NCI-H146 treated with DMSO at 0.1 percent for 48 hours (cell line): ENCODE measurements around the gene HOXA3.

Experiments
- DNase-seq: peaks from one replicate; lab custom pipeline; 2025; ENCODE audit not compliant: unreplicated experiment; lab: John Stamatoyannopoulos, UW

Gene HOXA3

GRCh38 chr7:27168265-27168947 lies 16.0 kb upstream of the HOXA3 start:
- DNase-seq: no peak

DNA sequence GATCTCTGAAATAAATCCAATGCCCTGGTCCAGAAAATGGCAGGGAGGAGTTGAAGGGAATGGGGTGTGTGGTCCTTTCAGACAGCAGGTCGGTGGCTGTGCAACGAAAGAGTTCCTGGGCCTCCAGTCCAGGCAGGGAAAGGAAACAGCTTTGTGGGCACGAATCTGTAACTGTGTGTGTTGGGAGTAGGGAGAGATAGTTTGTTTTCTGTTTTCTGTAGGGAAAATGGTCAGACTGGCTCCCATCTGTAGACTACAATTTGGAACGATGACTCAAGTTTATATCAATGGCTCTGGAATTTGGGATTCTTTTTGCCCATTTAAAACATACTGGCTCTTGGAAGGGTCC lies 15.5 kb upstream of the HOXA3 start:
- no peak for DNase-seq

- no peak for DNase-seq
Measured at GRCh38 chr7:27166531-27167505, 14.4 kb upstream of the HOXA3 start.

- no peak for DNase-seq
Measured at GRCh38 chr7:27165996-27166530, 13.7 kb upstream of the HOXA3 start.

GRCh38 chr7:27165089-27165995 lies 13.0 kb upstream of the HOXA3 start, which contains the start of gene HOXA9:
Gene HOXA9, minus strand, starts transcription at chr7:27165537. Its CDS starts 80 bp downstream, at chr7:27165457.
- DNase-seq: no peak

DNA sequence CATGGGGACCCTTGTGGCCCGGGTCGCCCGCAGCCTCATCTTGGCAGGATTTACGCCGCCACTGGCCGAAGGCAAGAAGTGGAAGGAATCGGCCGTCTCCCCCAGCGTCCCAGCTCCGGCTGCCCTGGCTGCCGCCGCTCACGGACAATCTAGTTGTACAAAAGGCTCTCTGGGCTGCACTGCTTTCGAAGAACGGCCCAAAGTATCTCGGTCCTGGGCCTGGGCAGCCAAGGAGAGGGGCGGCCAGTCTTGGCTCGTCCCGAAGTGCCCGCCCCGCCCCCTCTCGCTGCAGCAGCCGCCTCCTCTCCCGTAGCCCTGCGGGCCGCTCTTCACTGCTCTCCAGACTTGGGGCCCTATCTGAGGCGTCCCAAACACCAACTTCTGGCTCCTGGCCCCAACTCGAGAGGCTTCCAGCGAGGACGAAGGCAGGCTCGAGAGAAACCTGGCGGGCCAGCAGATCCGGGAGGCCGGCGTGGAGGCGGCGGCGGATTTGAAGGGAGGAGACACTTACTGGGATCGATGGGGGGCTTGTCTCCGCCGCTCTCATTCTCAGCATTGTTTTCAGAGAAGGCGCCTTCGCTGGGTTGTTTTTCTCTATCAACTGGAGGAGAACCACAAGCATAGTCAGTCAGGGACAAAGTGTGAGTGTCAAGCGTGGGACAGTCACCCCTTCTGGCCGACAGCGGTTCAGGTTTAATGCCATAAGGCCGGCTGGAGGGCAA lies 12.1 kb upstream of the HOXA3 start:
- DNase-seq: no peak

DNA sequence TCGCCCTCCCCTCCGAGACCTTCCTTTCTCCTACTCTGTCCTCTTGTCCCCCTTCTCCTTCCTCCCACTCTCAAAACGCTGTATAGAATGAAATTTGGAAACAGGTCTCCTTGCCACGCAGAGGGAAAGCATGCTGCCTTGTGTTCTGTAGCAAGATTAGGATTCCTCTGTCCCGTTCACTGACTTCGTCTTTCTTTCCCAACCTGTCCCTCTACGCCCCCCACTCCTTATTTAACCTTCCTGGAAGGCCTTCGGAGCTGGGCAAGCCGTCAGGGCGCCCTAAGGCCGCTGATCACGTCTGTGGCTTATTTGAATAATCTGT lies 11.6 kb upstream of the HOXA3 start:
- DNase-seq: no peak

GRCh38 chr7:27163288-27164044 lies 11.1 kb upstream of the HOXA3 start:
- no peak for DNase-seq

GRCh38 chr7:27162561-27163287 lies 10.3 kb upstream of the HOXA3 start:
- DNase-seq: no peak

GRCh38 chr7:27161721-27162560 lies 9.6 kb upstream of the HOXA3 start:
- DNase-seq: no peak

DNA sequence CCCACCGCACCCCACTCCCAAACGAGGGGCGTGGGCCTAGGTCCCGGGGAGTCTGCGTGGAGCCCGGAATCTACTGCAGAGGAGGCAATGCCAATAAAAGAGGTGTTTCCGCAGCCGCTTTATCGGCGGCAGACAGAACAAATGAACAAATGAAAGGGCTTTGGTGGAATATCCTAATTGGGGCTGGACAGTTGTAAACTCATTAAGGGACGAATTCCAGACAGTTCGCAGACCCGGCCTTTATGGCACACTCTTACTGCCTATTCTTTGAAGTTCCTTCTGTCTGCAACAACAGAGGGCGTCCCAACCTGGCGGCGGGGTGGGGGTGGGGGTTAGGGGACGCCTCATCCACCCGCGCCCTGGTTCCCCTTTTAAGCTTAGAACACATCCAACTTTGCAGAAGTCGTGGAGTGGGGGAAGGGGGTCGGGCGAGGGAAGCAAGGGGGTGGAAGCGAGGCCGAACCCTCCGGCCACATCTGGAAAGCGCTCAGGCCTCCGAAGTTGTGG lies 8.9 kb upstream of the HOXA3 start:
- no peak for DNase-seq

DNA sequence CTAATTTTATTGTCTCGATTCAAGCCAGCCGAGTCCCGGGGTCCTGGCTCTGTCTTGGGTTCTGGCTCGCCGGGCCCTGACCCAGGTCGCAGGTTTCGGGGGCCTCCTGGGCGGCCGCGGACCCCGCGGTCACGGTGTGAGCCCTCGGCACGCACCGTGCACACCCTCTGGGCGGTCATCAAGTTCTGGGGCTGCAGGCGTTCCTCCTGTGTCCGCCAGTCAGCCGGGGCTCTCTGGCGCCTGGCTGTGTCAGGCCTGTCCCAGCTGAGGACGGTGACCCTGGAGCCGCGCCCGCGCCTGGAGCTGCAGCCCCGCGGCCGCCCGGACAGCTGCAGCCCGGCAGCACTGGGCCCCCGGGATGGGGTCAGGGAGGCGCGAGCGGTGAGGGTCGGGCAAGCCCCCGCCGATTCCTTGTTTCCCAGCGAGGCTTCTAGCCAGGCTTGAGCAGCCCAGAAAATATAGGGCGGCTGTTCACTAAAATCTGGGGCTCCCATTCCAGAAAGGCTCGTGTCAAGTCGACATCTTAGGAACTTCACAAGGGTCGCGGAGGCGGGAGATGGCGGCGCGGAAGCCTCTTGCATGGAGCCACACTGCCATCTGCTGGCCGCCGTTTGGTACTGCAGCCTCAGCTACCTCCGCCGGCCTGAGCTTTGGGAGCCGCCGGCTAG lies 8.3 kb upstream of the HOXA3 start:
- DNase-seq: peak; percentile 70

GRCh38 chr7:27160145-27160545 lies 7.8 kb upstream of the HOXA3 start:
- DNase-seq: no peak

DNA sequence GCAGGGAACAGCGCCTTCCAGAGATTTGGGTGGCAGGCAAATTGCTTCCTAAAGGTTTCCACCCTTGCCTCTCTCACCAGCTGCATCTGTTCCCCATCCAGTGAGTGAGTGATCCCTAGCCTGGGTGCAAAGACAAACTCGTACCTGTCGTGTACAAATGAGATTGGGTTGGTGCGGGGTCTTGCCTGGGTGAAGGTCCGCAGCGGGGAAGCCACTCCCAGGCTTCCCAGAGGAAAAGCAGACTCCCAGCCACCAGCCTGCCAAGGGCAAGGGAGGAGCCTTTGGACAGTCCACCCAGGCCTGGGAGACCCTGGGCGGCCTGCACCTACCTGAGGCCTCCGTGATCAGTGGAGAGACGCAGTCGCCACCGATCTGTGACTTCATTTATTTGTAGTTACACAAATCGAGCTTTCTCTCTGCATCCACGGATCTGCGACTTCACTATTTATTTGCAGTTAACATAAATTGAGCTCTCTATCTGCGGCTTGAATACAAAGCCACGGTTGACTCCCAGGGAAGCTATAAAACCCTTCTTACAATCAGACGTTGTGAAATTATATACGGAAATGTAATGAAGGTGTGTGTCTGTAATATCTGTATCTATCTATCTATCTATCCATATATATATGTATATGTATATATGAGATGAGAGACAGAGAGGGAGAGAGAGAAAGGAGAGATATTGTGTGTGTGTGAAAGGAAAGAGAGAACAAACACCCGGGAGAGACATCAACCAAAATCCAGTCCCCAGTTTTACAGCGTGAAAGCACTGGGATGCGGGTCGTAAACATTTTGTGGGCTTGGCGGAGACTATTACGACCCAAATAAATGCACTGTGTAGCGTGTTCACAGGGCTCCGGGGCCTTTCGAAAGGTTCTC lies 7.1 kb upstream of the HOXA3 start:
- no peak for DNase-seq

- no peak for DNase-seq
Measured at GRCh38 chr7:27158436-27159265, 6.3 kb upstream of the HOXA3 start.
